Measurements from ENCODE around the gene GET3. TPM values are rescaled to one million over a fixed set of nuclear protein-coding genes. Genes with fewer than 3 reads are reported as not detected.

GET3 gene
- total and polyA plus RNA-seq, 2 donors (not counting 3 experiments of a cell fraction or from before 2014, with no cell fraction given), result 74.8 to 197 TPM

DNA sequence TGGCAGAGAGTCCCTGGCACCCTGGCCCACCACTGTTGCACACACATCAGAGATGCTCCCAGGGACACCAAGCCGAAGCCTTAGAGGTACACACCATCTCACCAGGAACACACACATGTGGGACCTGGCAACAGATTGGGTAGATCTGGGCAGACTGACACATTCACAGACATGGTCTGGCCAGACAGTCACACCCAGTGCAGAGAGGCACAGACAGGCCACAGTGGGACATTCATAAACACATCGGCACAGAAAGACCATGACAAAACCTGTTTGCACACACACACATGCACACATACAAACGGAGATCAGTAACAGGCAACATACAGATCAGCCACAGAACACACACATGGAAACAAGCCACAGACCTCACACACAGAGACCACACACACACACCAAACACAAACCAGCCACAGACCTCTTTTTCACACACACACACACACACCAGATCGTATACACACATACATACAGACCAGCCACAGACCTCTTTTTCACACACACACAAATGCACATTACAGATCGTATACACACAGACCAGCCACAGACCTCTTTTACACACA lies 47.7 kb downstream of the GET3 start:
- H3K4me2 ChIP-seq (ENCODE audit: insufficient read depth, low read length), result no peak overlapping the region
- intact Hi-C loops (cut with micrococcal nuclease) (loop anchor here (10.0 kb wide), 1 partner anchor 150 kb away; the partner anchor contains the start of genes CALR and FARSA), dilution Hi-C loops (cut with MboI; ENCODE audit: extremely low pct_ligation_motif_present, low sequenced_read_pairs) (no loop called here)
- H3K4me3 ChIP-seq (replicated peaks in 1 of 3; ENCODE audit: insufficient read depth in 1 of 3, low read depth in 1 of 3, low read length in 3 of 3), result no peak overlapping the region
- H4K20me1 ChIP-seq (replicated peaks; ENCODE audit: control insufficient read depth, extremely low read depth, insufficient read depth, low read length), result no peaks in the 10 kb centered on the region
- FAIRE-seq (no peak), DNase-seq (ENCODE audit: low read depth, low spot score) (no peak)
- H3K27me3 ChIP-seq (ENCODE audit: control insufficient read depth in 2 of 2, insufficient read depth in 2 of 2, low read length in 2 of 2), result no peaks in the 10 kb centered on the region
- H3K9me1 ChIP-seq (replicated peaks; ENCODE audit: control insufficient read depth, extremely low read depth, insufficient read depth, low read length), result no peaks in the 10 kb centered on the region
- POLR2A ChIA-PET, result no interaction called here
- TF ChIP-seq POLR2AphosphoS5 (IDR thresholded peaks at IDR 0.05; ENCODE audit: insufficient read depth, low read depth, low read length), result no peak
- no peak for TF ChIP-seq POLR2A (IDR thresholded peaks at IDR 0.05; ENCODE audit: low read depth, low read length)
- no peak for TF ChIP-seq FOS (IDR thresholded peaks at IDR 0.05; ENCODE audit: borderline replicate concordance, insufficient read depth, low read length)
- TF ChIP-seq EZH2 (IDR thresholded peaks at IDR 0.05; ENCODE audit: borderline replicate concordance, low read depth, low read length, severe bottlenecking), result no peak
- TF ChIP-seq, protein P1, sequence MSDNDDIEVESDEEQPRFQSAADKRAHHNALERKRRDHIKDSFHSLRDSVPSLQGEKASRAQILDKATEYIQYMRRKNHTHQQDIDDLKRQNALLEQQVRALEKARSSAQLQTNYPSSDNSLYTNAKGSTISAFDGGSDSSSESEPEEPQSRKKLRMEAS (IDR thresholded peaks at IDR 0.05; ENCODE audit: insufficient read depth, insufficient read length), result no peak
- TF ChIP-seq GATA2 (IDR thresholded peaks at IDR 0.05; ENCODE audit: insufficient read depth, insufficient read length, low read depth, low read length), result no peak
- TF ChIP-seq MYC (IDR thresholded peaks at IDR 0.05; ENCODE audit: low read depth, low read length), result no peak
- TF ChIP-seq JUN (IDR thresholded peaks at IDR 0.05; ENCODE audit: borderline replicate concordance, insufficient read depth, insufficient read length, low read depth), result no peak
- TF ChIP-seq, protein P2, sequence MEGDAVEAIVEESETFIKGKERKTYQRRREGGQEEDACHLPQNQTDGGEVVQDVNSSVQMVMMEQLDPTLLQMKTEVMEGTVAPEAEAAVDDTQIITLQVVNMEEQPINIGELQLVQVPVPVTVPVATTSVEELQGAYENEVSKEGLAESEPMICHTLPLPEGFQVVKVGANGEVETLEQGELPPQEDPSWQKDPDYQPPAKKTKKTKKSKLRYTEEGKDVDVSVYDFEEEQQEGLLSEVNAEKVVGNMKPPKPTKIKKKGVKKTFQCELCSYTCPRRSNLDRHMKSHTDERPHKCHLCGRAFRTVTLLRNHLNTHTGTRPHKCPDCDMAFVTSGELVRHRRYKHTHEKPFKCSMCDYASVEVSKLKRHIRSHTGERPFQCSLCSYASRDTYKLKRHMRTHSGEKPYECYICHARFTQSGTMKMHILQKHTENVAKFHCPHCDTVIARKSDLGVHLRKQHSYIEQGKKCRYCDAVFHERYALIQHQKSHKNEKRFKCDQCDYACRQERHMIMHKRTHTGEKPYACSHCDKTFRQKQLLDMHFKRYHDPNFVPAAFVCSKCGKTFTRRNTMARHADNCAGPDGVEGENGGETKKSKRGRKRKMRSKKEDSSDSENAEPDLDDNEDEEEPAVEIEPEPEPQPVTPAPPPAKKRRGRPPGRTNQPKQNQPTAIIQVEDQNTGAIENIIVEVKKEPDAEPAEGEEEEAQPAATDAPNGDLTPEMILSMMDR (IDR thresholded peaks at IDR 0.05; ENCODE audit: extremely low read depth in 1 of 2, insufficient read depth in 1 of 2, low read depth in 1 of 2, low read length in 2 of 2), result no peak
- H3K36me3 ChIP-seq (ENCODE audit: control insufficient read depth in 2 of 2, extremely low read depth in 1 of 2, insufficient read depth in 2 of 2, low read length in 2 of 2), result no peaks in the 10 kb centered on the region
- no peaks in the 10 kb centered on the region for H3K79me2 ChIP-seq (ENCODE audit: control insufficient read depth, insufficient read depth, low read length)
- CTCF ChIA-PET, result interaction anchor here (1.0 to 4.7 kb wide), 2 partner anchors 7 to 63 kb away, joined by 3 to 48 read pairs; no protein-coding TSS in a partner anchor
- H2AFZ ChIP-seq (ENCODE audit: low read depth, low read length), result no peak overlapping the region
- H3K9me3 ChIP-seq (replicated peaks; ENCODE audit: control insufficient read depth, insufficient read depth, low read length), result no peaks in the 10 kb centered on the region
- H3K4me1 ChIP-seq (ENCODE audit: control insufficient read depth, extremely low read depth, insufficient read depth, low read length), result peaks cover 23% of the 10 kb centered on the region
- no TSS peak for BruUV-seq (replicated peaks)
- H3K9ac ChIP-seq (replicated peaks; ENCODE audit: extremely low read depth, insufficient read depth, low read length), result no peak overlapping the region
- H3K27ac ChIP-seq (ENCODE audit: insufficient read depth, low read depth, low read length), result no peak overlapping the region

Measured in endothelial cell of umbilical vein (primary cell).